HG03175 (cell line): ENCODE results near the gene AHCTF1.

ENCODE experiments used
- ATAC-seq: cut with Tn5 transposase; IDR thresholded peaks from one replicate; pipeline ENCODE4 v1.9.1; 2021; ENCODE audit warnings: mild to moderate bottlenecking, moderate library complexity; ENCODE audit not compliant: unreplicated experiment

AHCTF1 gene

GRCh38 chr1:246800356-246800755, 131.4 kb downstream of the AHCTF1 start:
- ATAC-seq = no peak

DNA sequence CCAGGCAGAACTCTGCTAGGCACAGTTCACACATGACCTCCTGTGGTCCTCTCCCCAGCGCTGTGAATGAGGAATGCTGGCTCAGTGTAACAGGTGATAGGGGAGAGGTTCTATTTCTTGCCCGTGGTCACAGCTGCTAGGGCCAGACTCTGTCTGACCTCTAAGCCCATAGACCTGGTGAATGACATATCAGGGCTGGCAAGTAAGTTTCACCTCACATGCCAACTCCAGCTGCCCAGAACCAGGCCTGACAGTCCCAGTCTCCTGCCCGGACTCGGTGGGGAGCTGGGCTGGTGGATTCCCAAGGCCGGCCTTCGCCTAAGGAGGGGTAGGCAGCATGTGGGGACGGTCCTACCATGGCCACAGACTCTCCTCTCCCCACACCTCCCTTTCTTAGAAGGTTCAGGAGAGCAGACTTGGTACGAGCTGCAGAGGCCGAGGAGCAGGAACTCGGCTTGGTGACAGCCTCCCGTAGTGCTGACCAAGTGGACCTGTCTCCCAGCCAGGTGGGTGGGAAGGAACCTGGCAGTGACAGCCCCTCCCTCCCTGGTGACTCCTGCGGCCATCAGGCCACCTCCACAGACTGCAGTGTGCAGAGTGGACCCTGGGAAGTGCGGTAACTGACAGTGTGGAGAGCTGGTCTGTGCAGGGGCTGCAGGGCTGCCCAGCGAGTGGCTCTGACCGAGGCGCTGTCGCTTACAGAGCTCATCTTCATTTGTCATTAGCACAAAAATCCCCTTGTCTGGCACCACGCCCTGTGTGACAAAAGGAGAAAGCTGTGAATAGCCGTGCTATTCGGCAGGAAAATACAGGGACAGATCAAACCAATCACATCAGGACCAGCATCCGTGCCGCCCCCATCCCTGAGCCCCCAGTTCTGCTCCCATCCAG, 132.9 kb downstream of the AHCTF1 start:
- ATAC-seq = no peak

DNA sequence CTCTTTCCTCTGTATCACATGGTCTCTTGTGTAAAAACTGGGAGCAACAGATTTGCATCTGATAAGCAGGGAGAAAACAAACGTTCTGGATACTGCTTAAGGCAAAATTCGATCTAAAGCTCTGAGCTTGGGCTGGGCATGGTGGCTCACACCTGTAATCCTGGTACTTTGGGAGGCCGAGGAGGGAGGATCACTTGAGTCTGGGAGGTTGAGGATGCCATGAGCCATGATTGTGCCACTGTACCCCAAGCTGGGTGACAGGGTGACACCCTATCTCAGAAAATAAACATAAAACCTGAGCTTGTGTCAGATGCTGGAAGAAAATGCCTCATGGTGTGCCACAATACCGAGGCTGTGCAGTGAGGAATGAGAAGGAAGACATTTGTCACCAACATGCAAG, 133.6 kb downstream of the AHCTF1 start:
- ATAC-seq = no peak

GRCh38 chr1:246797597-246797996, 134.2 kb downstream of the AHCTF1 start:
- ATAC-seq = no peak

- ATAC-seq = no peak
Measured at GRCh38 chr1:246797157-246797556, 134.6 kb downstream of the AHCTF1 start.

- ATAC-seq = no peak
Measured at GRCh38 chr1:246795906-246796694, 135.6 kb downstream of the AHCTF1 start.

DNA sequence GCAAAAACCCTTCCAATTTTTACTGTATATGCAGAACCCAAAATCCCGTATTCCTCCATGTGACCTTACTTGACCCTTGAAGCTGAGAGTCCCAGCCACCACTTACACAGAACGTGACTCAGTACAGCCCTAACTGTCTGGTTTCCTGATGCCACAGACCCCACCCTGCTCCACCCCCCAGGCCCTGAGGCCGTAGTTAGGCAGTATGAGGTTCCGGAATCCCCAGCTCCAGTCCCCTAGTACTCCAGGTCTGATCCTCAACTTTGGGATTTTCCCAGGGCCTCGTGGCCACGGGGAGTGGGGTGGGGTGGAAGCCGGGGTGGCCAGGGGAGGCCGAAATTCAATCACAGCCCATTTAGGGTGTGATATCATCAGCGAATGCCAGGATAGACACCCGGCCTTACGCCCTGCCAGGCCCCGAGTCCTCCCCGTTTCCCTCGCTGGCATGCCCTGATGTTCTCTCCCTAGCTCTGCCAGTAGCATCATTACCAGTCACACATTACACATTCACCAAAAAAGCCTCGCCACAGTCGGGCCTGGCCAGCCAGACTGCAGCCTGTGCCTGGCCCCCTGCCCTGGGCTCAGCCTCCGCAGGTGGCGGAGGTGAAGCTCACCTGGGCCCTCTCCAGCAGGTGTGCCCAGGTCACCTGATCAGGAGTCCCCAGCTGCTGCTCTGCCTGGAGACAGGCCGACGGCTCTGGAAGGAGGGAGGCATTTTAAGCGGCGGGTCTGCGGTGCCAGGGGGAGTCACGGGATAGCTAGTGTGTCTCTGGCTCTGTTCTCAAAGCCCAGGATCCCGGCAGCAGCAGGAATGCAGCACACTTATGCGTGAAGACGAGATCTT, 136.7 kb downstream of the AHCTF1 start:
- ATAC-seq = no peak

DNA sequence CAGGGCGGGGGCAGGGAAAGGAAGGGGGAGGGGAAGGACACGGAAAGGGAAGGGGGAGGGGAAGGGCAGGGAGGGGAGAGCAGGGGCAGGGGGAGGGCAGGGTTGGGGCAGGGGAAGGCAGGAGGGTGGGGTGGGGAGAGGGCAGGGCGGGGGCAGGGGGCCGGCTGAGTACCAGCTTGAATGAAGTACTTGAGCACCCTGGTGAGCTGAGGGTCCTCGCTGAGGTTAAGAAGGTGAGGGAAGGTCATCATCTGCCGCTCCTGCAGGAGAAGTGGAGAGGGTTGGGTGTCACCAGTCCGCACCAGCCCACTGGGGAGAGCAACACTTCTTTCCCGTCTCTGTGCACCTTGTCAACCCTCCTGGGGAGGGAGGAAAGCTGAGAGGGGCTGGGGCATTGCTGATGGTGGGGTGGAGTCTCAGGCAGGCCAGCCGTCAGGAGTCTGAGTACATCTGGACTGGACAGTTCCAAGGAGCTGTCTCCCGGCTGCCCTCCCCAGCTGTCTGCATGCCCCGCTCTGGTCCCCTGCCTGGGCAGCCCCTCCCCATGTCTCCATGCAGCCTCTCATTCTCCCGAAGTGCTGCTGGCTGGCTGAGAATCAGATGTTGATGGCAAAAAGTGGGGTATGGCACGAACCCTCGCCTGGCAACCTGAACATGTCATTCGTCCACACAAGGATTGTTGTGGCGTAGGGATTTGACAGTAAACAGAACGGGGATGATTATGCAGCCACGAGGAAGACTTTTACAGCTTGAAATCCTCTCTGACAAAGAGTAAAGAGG, 137.5 kb downstream of the AHCTF1 start:
- no peak for ATAC-seq

GRCh38 chr1:246793356-246793896, 138.3 kb downstream of the AHCTF1 start:
- ATAC-seq = no peak

GRCh38 chr1:246792603-246793002, 139.1 kb downstream of the AHCTF1 start:
- ATAC-seq = no peak

- no peak for ATAC-seq
Measured at GRCh38 chr1:246791303-246791918, 140.3 kb downstream of the AHCTF1 start.

DNA sequence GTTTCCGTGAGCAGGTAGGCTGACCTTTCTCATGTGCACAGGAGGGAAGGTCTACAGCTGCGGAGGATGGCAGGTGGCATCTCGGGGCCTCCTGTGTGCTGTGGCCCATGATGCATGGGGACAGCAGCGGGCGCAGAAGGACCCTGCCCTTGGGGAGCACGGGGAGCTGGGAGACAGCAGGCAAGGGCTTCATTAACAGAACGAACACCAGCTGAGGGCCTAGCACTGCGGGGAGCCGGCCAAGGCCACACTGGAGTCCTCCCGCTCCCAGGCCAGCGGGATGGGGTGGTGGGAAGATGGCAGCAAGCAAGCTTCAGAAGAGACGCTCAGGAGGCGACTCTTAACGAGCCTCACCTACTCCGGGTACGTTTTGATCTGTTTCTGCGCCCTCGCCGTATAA, 140.9 kb downstream of the AHCTF1 start:
- ATAC-seq = no peak

GRCh38 chr1:246790364-246790763, 141.4 kb downstream of the AHCTF1 start:
- no peak for ATAC-seq

DNA sequence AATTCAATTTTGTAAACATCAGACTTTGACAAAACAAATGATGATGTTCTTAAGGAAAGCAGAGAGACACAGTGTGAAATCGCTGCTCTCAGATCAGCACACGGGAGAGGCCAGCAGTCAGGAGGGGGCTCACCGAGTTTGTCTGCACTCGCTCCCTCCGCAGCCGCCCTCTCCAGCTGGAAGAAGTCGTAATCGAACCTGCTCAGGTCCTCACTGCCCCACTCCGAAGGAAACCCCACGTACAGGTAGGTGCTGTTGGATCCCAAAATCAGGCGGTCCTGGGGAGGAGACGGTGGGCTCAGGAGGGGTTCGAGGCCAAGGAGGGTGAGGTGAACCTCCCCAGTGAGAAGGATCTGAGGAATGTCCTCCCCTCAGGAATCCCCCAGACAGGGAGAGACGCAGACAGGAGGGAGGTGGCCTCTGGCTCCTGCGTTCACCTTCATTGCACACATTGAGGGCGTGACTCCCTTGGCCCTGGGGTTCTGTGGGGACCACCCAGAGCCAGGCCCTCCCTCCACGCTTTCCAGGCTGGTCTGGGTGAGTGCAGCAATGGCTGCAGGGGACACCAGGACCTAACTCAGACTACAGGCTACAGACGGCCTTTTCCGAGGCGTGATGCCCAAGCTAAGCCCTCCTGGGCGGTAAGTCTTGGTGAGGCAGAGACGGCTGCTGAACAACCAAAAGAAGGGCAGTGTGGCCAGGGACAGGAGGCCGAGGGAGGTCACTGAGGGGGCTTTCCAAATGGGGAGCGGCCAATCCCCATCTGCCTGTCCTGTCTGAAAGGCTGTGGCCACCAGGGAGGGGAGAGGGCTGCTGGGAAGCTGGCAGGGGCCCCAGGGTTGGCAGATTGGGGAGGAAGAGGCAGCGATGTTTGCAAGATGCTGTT, 142.1 kb downstream of the AHCTF1 start:
- no peak for ATAC-seq
